Measurements from ENCODE around the gene CDK5RAP3.
"Not testable (repeated sequence)": the region's sequence is repeated elsewhere in the genome, so short reads cannot be mapped to it uniquely, and the experiment has no call there.

Gene CDK5RAP3

DNA sequence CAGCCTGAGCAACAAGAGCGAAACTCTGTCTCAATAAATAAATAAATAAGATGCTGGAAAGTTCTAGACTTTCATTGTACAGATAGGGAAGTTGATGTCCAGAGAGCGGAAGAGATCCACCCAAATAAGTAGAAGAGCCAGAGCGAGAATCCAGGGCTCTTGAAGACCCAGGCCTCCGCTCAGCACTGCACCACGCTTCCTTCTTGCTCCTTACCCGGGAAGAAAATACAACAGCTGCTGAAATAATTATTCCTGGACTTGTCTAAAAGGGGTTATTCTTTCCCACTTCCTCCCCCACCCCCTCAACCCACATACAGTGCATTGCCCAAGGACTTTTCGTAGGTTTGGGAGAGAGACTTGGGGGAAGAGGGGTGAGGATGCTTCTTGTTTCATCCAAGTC is 26.7 kb downstream of the CDK5RAP3 start:
- no peak for DNase-seq (ENCODE audit: low read depth, low spot score)

- DNase-seq (ENCODE audit: low read depth, low spot score): no peak
Observed at GRCh38 chr17:47998044-47998443, 27.1 kb downstream of the CDK5RAP3 start.

DNA sequence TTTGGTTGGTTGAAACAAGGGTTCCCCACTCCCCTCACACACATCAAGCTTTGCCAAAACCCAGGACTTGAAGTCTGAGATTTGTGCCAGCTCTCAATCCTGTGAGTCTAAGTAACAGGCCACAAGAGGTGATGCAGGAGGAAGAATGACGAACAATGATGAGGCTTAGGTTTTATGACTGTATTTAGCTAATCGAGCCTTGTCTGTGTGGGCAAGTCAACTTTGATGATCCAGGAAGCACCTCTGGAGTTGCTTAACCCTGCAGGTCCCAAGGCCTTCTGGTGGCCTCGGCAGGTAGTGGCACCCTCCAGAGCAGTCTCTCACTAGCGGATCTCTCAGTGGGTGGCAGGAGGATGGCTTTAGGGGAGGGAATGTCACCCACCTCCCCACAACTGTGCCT is 28.7 kb downstream of the CDK5RAP3 start:
- peak; percentile 30 for DNase-seq (ENCODE audit: low read depth, low spot score)

DNA sequence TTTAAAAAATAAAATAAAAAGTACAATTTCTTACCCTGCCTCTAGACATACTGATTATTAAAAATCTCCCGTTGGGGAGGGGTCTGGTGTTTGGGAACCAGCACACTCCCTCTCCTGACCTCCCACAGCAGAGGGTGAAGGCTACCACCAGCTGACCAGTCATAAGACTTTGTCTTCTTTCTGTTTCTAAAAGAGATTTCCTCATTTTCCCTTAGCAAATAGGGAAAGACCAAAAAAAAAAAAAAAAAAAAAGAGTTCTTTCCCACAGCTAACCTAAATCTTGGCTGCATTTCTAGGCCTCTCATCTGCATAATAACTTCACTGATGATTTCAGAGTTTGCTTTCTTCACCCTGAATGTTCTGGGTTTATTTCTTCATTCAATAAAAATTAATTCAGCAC is 30.3 kb downstream of the CDK5RAP3 start:
- DNase-seq (ENCODE audit: low read depth, low spot score): no peak

DNA sequence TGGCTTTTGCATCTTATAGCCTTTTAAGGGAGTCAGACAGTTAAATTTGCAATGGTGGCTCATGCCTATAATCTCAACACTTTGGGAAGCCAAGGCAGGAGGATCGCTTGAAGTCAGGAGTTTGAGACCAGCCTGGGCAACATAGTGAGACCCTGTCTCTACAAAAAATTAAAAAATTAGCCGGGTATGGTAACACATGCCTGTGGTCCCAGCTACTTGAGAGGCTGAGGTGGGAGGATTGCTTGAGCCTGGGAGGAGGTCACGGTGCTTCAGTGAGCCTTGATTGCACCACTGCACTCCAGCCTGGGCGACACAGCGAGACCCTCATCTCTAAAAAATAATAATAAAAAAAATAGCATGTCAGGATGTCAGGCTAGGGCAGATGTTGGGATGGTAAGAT is 30.7 kb downstream of the CDK5RAP3 start:
- not testable (repeated sequence) for DNase-seq (ENCODE audit: low read depth, low spot score)

DNA sequence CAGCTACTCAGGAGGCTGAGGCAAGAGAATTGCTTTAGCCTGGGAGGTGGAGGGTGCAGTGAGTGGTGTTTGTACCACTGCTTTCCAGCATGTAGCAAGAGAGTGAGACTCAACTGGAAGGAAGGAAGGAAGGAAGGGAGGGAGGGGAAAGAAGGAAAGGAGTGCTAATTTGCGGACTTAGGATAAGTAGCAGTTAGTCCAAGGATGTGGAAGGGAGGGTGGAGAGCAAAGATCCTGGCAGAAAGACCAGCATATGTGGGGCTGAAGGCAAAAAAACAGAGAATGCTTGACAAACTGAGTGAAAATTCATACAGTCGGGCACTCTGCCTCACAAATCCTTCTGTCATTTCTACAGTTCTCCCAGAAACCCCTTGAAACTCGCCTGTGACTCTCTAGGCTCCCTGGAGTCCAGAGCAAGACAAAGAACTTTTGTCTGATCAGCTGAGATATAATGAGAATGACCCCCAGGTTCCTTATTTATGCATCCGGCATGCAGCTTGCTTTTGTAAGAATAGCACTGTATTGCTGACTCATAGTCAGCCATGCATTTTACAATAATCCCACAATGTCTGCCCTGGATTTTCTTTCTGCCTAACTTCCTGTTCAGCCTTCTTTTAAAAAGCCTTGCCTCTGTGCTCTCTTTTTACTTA is 31.5 kb downstream of the CDK5RAP3 start:
- DNase-seq (ENCODE audit: low read depth, low spot score): no peak

- peak; percentile 27 for DNase-seq (ENCODE audit: low read depth, low spot score)
Observed at GRCh38 chr17:48002916-48003416, 32.1 kb downstream of the CDK5RAP3 start.

- DNase-seq (ENCODE audit: low read depth, low spot score): peak; percentile 63
Observed at GRCh38 chr17:48003417-48004151, 32.7 kb downstream of the CDK5RAP3 start.

DNA sequence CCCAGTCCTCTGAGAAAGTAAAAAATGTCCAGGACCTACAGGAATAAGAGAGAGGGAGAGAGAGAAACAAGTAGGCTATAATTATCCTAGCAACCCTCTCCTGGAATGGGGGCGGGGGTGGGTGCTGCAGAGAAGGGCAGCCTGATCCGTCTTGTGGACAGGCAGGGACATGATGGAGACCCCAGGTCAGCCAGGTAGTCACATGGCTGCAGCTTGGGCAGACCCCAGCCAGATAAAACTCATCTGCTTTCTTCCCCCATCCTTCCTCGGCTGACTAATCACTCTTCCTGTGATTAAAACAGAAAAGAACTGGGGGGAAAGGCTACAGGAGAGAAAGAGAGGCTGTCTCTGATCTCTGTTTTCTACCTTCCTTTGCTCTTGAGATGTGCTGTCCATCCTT is 34.1 kb downstream of the CDK5RAP3 start:
- DNase-seq (ENCODE audit: low read depth, low spot score): no peak

DNA sequence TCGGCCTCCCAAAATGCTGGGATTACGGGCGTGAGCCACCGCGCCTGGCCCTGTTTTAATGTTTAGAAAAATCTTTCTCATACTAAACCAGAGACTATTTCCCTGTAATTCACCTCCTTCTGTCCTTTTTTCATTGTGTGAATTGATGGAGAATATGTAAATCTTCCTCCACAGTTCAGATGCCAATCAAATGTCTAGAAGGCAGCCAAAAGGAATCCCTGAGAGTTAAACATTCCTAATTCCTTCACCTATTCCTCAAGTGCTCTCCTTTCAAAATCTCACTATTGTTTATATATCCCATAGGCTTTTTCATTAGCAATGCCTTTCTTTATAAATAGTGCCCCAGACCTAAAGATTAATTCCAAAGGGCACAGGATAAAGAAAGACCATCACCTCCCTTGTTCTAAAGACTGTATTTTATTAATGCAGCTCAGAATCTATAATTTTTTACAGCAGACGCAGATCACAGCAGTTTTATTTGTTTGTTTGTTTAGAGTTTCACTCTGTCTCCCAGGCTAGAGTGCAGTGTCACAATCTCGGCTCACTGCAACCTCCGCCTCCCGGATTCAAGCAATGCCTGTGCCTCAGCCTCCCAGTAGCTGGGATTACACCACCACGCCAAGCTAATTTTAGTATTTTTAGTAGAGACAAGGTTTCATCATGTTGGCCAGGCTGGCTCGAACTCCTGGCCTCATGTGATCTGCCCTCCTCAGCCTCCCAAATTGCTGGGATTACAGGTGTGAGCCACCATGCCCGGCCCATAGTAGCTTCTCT is 36.2 kb downstream of the CDK5RAP3 start:
- no peak for DNase-seq (ENCODE audit: low read depth, low spot score)

DNA sequence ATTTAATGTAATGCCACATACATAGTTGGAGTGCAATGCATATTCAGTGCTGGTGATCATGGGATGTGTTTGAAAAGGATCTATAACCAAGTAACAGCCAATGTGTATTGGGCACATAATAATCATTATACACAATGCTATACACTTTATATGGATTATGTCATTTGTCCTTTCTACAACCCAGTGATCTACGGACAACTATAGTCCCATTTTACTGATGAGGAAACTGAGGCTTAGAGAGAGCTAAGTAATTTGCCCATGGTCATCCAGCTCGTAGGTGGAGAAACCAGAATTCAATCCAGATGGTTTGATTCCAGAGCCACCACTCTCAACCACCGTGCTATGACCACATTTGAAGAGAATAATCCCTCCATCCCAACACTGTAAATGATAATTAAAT is 39.3 kb downstream of the CDK5RAP3 start:
- DNase-seq (ENCODE audit: low read depth, low spot score): no peak

GRCh38 chr17:48011405-48012150 is 40.7 kb downstream of the CDK5RAP3 start:
- DNase-seq (ENCODE audit: low read depth, low spot score): peak; percentile 42

- peak; percentile 85 for DNase-seq (ENCODE audit: low read depth, low spot score)
Observed at GRCh38 chr17:48012151-48012520, 41.2 kb downstream of the CDK5RAP3 start.

DNA sequence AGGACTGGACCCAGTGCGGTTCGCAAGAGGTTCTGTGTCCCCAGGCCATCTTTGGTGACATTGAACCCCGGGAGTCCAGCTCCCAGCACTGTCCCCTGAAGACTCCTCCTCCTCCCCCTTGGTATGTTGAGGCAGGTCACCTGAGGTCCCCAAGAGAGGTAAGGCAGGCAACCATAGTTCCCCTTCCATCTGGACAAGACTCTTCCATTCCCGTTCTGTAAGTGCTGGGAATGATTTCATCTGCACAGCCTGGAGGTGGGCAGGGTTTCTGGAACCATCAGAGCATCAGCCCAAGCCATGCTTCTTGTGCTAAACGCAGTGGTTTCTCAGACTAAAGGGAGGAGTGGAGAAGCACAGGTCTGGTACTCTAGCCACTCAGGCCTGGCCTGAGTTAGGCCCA is 41.7 kb downstream of the CDK5RAP3 start:
- no peak for DNase-seq (ENCODE audit: low read depth, low spot score)

GRCh38 chr17:48013876-48014594 is 43.1 kb downstream of the CDK5RAP3 start:
- no peak for DNase-seq (ENCODE audit: low read depth, low spot score)

DNA sequence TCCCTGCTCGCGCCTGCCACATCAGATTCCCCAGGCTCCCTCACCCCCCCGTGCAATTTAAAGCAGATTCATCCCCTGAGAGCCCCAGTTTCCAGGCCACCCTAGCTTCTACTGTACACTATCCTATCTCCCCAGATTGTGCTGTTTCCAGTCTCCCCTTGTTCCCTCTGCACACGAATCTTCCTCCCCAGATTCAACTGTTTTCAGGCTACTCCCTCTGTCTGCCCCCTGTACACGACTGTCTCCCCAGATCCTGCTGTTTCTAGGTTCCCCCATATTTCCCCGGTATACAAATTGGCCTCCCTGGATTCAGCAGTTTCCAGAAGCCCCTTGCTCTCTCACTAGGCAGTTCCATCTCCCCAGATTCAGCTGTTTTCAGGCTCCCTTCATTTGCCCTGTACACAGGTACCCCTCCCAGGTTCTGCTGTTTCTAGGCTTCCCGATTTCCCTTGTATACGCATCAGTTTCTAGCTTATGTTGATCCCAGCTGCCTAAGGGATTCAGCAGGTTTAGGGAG is 43.7 kb downstream of the CDK5RAP3 start:
- no peak for DNase-seq (ENCODE audit: low read depth, low spot score)

DNA sequence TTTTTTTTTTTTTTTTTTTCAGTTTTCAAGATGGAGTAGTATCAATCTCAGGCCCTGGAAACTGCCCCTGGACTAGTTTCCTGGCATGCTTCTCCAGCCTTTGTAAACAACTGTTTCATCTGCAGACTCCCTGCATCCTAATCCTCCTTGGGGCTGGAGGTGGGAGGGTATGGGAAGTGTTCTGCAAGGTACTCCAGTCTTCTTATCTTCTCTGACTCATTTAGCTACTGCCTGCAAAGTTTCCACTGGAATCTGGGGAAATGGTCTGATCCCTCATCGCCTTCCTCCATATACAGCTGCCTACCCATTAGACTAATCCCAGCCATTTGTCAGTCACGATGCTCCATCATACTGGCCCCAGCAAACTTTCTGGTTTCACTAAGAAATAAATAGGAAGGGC is 45.2 kb downstream of the CDK5RAP3 start:
- DNase-seq (ENCODE audit: low read depth, low spot score): peak; percentile 74

DNA sequence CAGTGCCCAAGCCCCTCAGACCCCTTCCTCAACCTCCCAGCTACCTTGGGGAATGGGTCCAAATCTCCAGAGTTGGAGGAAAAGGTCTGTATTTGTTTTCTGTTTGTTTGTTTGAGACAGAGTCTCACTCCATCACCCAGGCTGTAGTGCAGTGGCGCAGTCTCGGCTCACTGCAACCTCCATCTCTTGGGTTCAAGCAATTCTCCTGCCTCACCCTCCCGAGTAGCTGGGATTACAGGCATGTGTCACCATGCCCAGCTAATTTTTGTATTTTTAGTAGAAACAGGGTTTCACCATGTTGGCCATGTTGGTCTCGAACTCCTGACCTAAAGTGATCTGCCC is 46.9 kb downstream of the CDK5RAP3 start:
- DNase-seq (ENCODE audit: low read depth, low spot score): not testable (repeated sequence)

GRCh38 chr17:48021934-48022333 is 51.0 kb downstream of the CDK5RAP3 start:
- DNase-seq (ENCODE audit: low read depth, low spot score): no peak

DNA sequence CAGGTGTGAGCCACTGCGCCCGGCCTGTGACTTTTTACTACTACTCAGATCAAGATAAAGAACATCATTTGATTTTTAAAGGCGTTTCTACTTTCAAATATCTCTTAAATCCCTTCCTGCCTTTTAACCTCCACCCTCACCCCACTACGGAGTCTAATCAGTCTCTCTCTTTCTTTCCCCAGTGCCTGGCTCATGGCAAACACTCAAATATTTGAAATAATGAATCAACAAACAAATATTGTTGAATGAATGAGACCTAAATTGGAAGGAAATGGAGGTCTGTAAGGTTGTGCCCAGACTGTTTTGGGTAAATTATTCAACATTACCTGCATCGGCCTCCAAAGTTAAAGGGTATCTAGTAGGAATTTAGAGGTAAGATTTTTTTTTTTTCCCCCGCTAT is 52.0 kb downstream of the CDK5RAP3 start:
- no peak for DNase-seq (ENCODE audit: low read depth, low spot score)

Measured in ELF-1 (cell line).